ENCODE results near the gene TTLL9.

GRCh38 chr20:31863296-31864085 is 6.9 kb upstream of the TTLL9 start:
- no peak for TF ChIP-seq CTCF (IDR thresholded peaks at IDR 0.05)
- no peak for TF ChIP-seq EP300 (IDR thresholded peaks at IDR 0.05)
- TF ChIP-seq POLR2A (IDR thresholded peaks at IDR 0.05), result no peak
